HTR-8/SVneo (cell line): ENCODE measurements around the gene BFSP2.

ENCODE experiments used
- DNase-seq: peaks from one replicate; pipeline ENCODE4 v3.0.0; 2011; ENCODE audit warnings: low spot score, mixed read lengths; ENCODE audit not compliant: insufficient read length
- FAIRE-seq: peaks from 2 replicates; lab custom pipeline; 2011; peaks lifted over from hg19 to GRCh38; lab: Jason Lieb, UNC

Gene BFSP2

GRCh38 chr3:133381346-133382109 is 18.3 kb upstream of the BFSP2 start:
- FAIRE-seq = no peak

GRCh38 chr3:133383175-133383574 is 16.7 kb upstream of the BFSP2 start:
- no peak for FAIRE-seq
- DNase-seq = no peak

More at GRCh38 chr3:133381346-133382109, 18.3 kb upstream of the BFSP2 start:
- DNase-seq = no peak

DNA sequence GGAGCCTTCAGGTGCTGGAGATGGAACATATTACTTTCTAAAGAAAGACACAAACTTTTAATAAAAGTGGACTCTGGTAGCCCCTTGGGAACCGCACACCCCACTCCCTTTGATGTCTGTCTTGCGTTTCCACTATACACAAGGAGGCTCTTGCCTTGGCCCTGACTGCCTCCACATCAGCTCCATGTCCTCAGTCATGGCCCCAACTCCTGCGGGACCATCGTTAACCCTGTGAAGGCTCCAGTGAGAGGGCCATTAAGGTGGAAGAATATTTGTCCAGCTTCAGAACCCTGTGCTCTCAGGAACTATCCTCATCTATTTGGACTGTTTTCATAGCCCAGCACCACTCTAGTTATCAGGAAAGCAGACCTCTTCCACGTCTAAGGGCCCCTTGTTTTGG is 16.1 kb upstream of the BFSP2 start:
- no peak for FAIRE-seq
- DNase-seq = no peak

- peak; percentile 52 for FAIRE-seq
- peak; percentile 59 for DNase-seq
These were observed 15.4 kb upstream of the BFSP2 start for GRCh38 chr3:133384331-133385027.

- DNase-seq = no peak
- no peak for FAIRE-seq
These were observed 13.0 kb upstream of the BFSP2 start for GRCh38 chr3:133386876-133387275.

- DNase-seq (no peak), FAIRE-seq (no peak)
These were observed 12.5 kb upstream of the BFSP2 start for GRCh38 chr3:133387341-133387740.

GRCh38 chr3:133388696-133389395 is 11.0 kb upstream of the BFSP2 start:
- FAIRE-seq (no peak), DNase-seq (no peak)

- FAIRE-seq (no peak), DNase-seq (no peak)
These were observed 9.1 kb upstream of the BFSP2 start for GRCh38 chr3:133390715-133391114.

GRCh38 chr3:133393204-133393603 is 6.7 kb upstream of the BFSP2 start:
- no peak for FAIRE-seq
- no peak for DNase-seq

GRCh38 chr3:133393691-133394474 is 6.0 kb upstream of the BFSP2 start:
- DNase-seq (no peak), FAIRE-seq (no peak)

- DNase-seq (no peak), FAIRE-seq (no peak)
These were observed 5.1 kb upstream of the BFSP2 start for GRCh38 chr3:133394561-133395311.

DNA sequence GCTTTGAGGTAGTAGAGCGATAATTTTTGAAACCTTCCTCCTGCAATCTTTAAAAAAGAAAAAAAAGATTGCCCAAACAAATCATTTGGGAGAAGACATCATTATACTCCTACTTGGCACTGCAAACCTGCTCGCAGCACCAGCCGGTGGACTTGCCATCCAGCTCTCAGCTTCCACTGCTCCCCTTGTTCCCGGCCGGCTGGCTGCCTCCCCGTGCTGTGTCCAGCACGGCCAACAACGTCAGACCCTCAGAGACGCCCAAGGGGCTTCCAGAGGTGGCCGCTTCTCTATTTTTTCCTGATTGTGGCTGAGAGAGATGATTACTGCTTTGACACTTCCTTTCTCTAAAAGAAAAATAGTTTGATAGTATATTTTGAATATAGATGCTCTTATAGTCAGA is 3.0 kb upstream of the BFSP2 start:
- DNase-seq (no peak), FAIRE-seq (no peak)

DNA sequence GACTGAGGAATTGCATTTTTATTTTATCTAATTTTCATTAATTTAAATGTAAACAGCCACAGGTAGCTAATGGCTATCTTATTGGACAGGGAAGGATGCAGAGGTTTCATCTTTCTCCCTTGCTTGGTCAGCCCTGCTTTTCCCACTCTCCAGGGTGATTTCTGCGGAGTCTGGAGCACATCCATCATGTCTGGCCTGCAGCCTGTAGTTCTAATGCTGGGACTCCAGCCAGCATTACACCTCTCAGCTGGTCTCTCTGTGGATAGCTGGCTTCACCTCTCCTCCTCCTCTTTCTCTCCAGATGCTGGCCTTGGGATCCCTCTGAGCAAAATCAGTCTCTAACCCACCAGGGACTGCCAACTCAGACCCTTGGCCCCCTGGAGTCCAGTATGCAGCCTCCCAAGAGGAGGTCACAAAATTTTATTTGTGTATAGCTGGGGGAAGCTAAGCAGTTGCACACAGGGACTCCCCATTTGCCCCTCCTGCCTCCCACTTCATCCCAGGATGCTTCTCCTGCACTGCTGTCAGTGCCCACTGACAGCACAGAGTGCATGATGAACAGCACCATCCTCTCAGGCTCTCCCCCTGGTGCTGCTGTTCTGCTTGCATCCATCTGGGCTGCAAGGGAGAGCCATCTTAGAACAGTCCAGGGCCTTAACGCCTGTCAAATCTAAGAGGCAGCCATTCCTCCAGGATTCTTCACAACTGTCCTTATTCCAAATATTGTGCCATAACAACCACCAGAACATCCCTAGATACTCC is 1.7 kb downstream of the BFSP2 start:
- DNase-seq (no peak), FAIRE-seq (no peak)

- no peak for FAIRE-seq
These were observed 5.1 kb downstream of the BFSP2 start for GRCh38 chr3:133404920-133405319.

DNA sequence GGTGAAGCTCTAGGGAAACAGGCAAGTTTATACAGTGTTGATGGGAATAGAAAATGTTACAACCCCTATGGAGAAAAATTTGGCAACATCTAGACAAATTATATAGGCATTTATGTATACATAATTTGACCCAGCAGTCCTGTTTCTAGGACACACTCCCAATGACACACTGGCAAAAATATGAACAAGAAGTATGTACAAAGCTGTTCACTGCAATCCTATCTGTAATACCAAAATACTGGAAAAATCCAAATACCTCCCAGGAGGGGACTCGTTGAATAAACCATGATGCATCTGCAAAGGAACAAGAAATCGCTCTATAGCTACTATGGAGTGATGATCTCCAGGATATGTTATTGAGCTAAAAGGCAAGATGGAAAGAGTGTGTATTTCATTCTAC is 8.5 kb downstream of the BFSP2 start:
- DNase-seq (no peak), FAIRE-seq (no peak)

More at GRCh38 chr3:133404920-133405319, 5.1 kb downstream of the BFSP2 start:
- no peak for DNase-seq

DNA sequence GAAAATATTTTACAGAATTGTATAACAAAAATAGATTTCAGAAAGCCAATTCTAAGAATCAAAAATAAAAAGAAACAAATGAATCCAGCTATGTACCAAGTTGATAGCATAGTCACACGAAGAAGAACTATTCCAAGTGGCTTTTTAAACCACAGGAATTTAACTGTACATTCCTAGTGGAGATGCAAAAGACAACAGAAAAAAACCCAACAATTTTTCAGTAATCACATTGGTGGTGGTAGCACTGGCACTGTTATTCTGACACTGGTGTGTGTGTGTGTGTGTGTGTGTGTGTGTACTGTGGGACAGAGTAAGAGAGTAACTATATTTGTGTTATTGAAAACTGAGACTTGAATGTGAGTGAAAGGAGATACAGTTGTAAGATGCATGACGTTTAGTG is 9.1 kb downstream of the BFSP2 start:
- FAIRE-seq = no peak
- DNase-seq = peak; percentile 39

- FAIRE-seq (no peak), DNase-seq (no peak)
These were observed 10.5 kb downstream of the BFSP2 start for GRCh38 chr3:133410191-133410892.
